ENCODE data around the gene TEAD4. TPM values are rescaled to one million over a fixed set of nuclear protein-coding genes. Genes with fewer than 3 reads are reported as not detected.

Gene TEAD4
- polyA plus RNA-seq, 1 experiment = 10.3 TPM

DNA sequence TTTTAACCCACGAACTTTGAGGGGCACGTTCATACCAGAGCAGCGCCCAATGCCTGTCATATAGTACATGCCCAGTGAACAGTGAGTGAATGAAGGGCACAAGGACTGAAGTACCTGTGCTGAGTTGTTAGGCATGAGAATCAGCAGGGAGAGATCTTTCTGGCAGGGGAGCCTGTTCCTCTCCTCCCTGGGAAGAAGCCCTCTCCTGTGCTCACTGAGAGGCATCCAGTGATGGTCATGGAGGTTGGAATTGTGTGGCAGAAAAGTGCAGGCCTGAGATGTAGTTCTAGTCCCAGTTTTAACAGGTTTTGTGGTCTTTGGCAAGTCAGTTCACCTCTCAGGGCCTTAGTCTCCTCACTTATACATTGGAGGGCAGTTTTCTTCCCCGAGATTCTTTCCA, 20.6 kb downstream of the TEAD4 start:
- no peak for DNase-seq (ENCODE audit: low read depth, low spot score)
- H3K27me3 ChIP-seq (ENCODE audit: control insufficient read depth, insufficient read depth, low read length) = no peaks in the 10 kb centered on the region
- ChIA-PET POLR2A (no interaction called here), CTCF (no interaction called here)
- TF ChIP-seq, protein P1, sequence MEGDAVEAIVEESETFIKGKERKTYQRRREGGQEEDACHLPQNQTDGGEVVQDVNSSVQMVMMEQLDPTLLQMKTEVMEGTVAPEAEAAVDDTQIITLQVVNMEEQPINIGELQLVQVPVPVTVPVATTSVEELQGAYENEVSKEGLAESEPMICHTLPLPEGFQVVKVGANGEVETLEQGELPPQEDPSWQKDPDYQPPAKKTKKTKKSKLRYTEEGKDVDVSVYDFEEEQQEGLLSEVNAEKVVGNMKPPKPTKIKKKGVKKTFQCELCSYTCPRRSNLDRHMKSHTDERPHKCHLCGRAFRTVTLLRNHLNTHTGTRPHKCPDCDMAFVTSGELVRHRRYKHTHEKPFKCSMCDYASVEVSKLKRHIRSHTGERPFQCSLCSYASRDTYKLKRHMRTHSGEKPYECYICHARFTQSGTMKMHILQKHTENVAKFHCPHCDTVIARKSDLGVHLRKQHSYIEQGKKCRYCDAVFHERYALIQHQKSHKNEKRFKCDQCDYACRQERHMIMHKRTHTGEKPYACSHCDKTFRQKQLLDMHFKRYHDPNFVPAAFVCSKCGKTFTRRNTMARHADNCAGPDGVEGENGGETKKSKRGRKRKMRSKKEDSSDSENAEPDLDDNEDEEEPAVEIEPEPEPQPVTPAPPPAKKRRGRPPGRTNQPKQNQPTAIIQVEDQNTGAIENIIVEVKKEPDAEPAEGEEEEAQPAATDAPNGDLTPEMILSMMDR (IDR thresholded peaks at IDR 0.05; ENCODE audit: low read depth, low read length) = no peak
- no peak overlapping the region for H3K27ac ChIP-seq (ENCODE audit: low read depth, low read length)
- H3K9me3 ChIP-seq (ENCODE audit: control insufficient read depth, insufficient read depth, low read length) = no peaks in the 10 kb centered on the region
- H3K4me3 ChIP-seq (ENCODE audit: low read depth, low read length) = no peak overlapping the region

DNA sequence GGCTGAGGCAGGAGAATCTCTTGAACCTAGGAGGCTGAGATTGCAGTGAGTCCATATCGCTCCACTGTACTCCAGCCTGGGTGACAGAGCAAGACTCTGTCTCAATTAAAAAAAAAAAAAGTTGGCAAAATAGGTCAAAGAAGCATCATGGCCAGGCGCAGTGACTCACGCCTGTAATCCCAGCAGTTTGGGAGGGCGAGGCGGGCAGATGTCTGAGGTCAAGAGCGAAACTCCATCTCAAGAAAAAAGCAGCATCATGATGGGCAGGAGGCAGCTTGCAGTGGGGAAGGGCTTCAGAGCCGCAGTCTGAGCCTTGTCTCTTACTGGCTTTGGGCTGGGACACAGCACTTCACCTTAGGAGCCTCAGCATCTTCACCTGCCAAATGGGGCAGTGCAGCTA, 21.4 kb downstream of the TEAD4 start:
- Histone ChIP-seq H3K9me3 (ENCODE audit: control insufficient read depth, insufficient read depth, low read length) (no peaks in the 10 kb centered on the region), H3K27me3 (ENCODE audit: control insufficient read depth, insufficient read depth, low read length) (no peaks in the 10 kb centered on the region), H3K4me3 (ENCODE audit: low read depth, low read length) (no peak overlapping the region), H3K27ac (ENCODE audit: low read depth, low read length) (no peak overlapping the region)
- ChIA-PET POLR2A (no interaction called here), CTCF (no interaction called here)
- TF ChIP-seq, protein P1 (IDR thresholded peaks at IDR 0.05; ENCODE audit: low read depth, low read length) = no peak
- no peak for DNase-seq (ENCODE audit: low read depth, low spot score)

DNA sequence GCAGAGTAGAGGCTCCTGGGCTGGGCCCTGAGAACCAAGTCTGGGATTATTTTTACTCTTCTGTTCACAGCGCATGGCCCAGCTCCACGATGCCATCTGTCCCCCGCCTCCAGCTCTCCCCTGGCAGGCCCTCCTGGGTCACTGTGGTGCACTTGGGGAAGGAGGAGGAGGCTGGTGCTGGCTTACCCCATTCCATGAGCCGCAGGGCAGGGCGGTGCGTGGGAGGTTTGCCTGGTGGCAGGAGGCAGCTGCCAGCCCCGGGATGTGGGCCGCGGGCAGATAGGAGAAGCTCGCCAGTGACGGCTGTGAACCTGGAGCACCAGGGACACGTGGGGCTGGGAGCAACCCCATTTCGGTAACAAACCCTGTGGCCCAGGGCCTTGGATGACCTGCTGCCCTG, 23.2 kb downstream of the TEAD4 start:
- TF ChIP-seq, protein P1 (IDR thresholded peaks at IDR 0.05; ENCODE audit: low read depth, low read length) = no peak
- Histone ChIP-seq H3K9me3 (ENCODE audit: control insufficient read depth, insufficient read depth, low read length) (no peaks in the 10 kb centered on the region; the same call in 1 of the 2 replicates), H3K27me3 (ENCODE audit: control insufficient read depth, insufficient read depth, low read length) (no peaks in the 10 kb centered on the region), H3K27ac (ENCODE audit: low read depth, low read length) (no peak overlapping the region), H3K4me3 (ENCODE audit: low read depth, low read length) (no peak overlapping the region)
- CTCF ChIA-PET = no interaction called here
- POLR2A ChIA-PET = interaction anchor here (0.6 kb wide), 1 partner anchor 79 kb away, joined by 3 read pairs; no protein-coding TSS in a partner anchor
- DNase-seq (ENCODE audit: low read depth, low spot score) = no peak

DNA sequence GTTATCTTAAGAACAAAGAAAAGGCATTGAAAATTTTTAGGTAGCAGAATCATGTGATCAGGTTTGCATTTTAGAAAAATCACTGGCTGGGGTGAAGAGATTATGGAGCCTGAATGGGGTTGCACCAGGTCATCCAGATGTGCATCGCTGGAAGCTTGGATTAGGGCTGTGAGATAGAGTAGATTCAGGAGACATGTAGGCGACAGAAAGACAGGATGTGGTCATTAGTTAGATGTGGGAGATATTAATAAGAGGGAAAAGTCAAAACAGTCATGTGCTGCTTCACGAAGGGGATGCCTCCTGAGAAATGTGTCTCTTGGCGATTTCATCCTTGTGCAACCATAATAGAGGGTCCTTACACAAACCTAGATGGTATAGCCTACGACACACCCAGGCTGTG, 25.1 kb downstream of the TEAD4 start:
- no peak overlapping the region for H3K27ac ChIP-seq (ENCODE audit: low read depth, low read length)
- DNase-seq (ENCODE audit: low read depth, low spot score) = no peak
- ChIA-PET CTCF (interaction anchor here (1.6 kb wide), 1 partner anchor 57 kb away, joined by 3 read pairs; no protein-coding TSS in a partner anchor), POLR2A (no interaction called here)
- no peaks in the 10 kb centered on the region for H3K27me3 ChIP-seq (ENCODE audit: control insufficient read depth, insufficient read depth, low read length)
- TF ChIP-seq, protein P1 (IDR thresholded peaks at IDR 0.05; ENCODE audit: low read depth, low read length) = no peak
- H3K4me3 ChIP-seq (ENCODE audit: low read depth, low read length) = no peak overlapping the region
- H3K9me3 ChIP-seq (ENCODE audit: control insufficient read depth, insufficient read depth, low read length) = peaks cover 4% of the 10 kb centered on the region; the same call in 1 of the 2 replicates

DNA sequence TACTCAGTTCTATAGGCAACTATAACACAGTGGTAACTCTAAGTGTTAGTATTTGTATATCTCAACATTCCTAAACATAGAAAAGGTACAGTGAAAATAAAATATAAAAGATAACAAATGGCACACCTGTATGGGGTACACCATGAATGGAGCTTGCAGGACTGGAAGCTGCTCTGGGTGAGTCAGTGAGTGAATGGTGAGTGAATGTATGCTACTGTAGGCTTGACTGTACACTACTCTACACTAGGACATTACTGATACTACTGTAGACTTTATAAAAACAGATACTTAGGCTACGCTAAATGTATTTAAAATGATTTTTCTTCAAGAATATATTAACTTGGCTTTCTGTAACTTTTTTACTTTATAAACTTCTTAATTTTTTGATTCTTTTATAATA, 25.5 kb downstream of the TEAD4 start:
- no peak for DNase-seq (ENCODE audit: low read depth, low spot score)
- TF ChIP-seq, protein P1 (IDR thresholded peaks at IDR 0.05; ENCODE audit: low read depth, low read length) = no peak
- Histone ChIP-seq H3K4me3 (ENCODE audit: low read depth, low read length) (no peak overlapping the region), H3K9me3 (ENCODE audit: control insufficient read depth, insufficient read depth, low read length) (peaks cover 7% of the 10 kb centered on the region), H3K27me3 (ENCODE audit: control insufficient read depth, insufficient read depth, low read length) (no peaks in the 10 kb centered on the region), H3K27ac (ENCODE audit: low read depth, low read length) (no peak overlapping the region)
- POLR2A ChIA-PET = no interaction called here
- CTCF ChIA-PET = interaction anchor here (1.6 kb wide), 1 partner anchor 57 kb away, joined by 3 read pairs; no protein-coding TSS in a partner anchor

Data from AG04450 (cell line).